ENCODE results near the gene PTPRT. TPM values are rescaled to one million over a fixed set of nuclear protein-coding genes. Genes with fewer than 3 reads are reported as not detected.

PTPRT gene
- total RNA-seq, 1 experiment from 2014 or later = not detected

- H4K20me1 ChIP-seq (ENCODE audit: low read length) = no peaks in the 10 kb centered on the region
- BruUV-seq (replicated peaks) = no TSS peak
- H2AFZ ChIP-seq (ENCODE audit: low read length) = no peak overlapping the region
- ATAC-seq (no peak), DNase-seq (no peak)
- no peak overlapping the region for H3K9ac ChIP-seq (ENCODE audit: low read length)
- TF ChIP-seq EZH2phosphoT487 (IDR thresholded peaks at IDR 0.05; ENCODE audit: borderline replicate concordance, low read length) = no peak
- TF ChIP-seq CTCF (conservative IDR thresholded peaks at IDR 0.05; ENCODE audit: low read depth, low read length) = no peak
- no peak for TF ChIP-seq EZH2 (IDR thresholded peaks at IDR 0.05; ENCODE audit: low read length, unreplicated experiment)
- no peaks in the 10 kb centered on the region for H3K9me2 ChIP-seq (replicated peaks; ENCODE audit: low read length)
- CTCF ChIA-PET = no interaction called here
- H3K36me3 ChIP-seq (ENCODE audit: low read depth, low read length) = no peaks in the 10 kb centered on the region
- peaks cover 63% of the 10 kb centered on the region for H3K27me3 ChIP-seq (ENCODE audit: low read length)
- no peaks in the 10 kb centered on the region for H3K79me2 ChIP-seq (ENCODE audit: low read length)
- no peak overlapping the region for H3K4me3 ChIP-seq (ENCODE audit: low read length)
- H3F3A ChIP-seq (ENCODE audit: low read length, unreplicated experiment) = no peaks in the 10 kb centered on the region
- no peaks in the 10 kb centered on the region for H3K9me3 ChIP-seq (ENCODE audit: low read length)
- POLR2A ChIA-PET (ENCODE audit: unreplicated experiment) = no interaction called here
- H3K27ac ChIP-seq (ENCODE audit: low read length) = no peak overlapping the region
- H3K4me2 ChIP-seq (ENCODE audit: low read length) = no peak overlapping the region
- H3K4me1 ChIP-seq (ENCODE audit: insufficient read depth, low read length) = no peaks in the 10 kb centered on the region
- intact Hi-C loops (cut with micrococcal nuclease) = no loop called here
These were observed 6.1 kb downstream of the PTPRT start for GRCh38 chr20:43183536-43184070.

- H3K4me3 ChIP-seq (ENCODE audit: low read length) = no peak overlapping the region
- no peaks in the 10 kb centered on the region for H3K36me3 ChIP-seq (ENCODE audit: low read depth, low read length)
- H3K4me1 ChIP-seq (ENCODE audit: insufficient read depth, low read length) = no peaks in the 10 kb centered on the region
- no peak overlapping the region for H3K4me2 ChIP-seq (ENCODE audit: low read length)
- no peaks in the 10 kb centered on the region for H3K9me3 ChIP-seq (ENCODE audit: low read length)
- H3K79me2 ChIP-seq (ENCODE audit: low read length) = no peaks in the 10 kb centered on the region
- ATAC-seq (no peak), DNase-seq (no peak)
- TF ChIP-seq EZH2 (IDR thresholded peaks at IDR 0.05; ENCODE audit: low read length, unreplicated experiment) = no peak
- no peak for TF ChIP-seq CTCF (conservative IDR thresholded peaks at IDR 0.05; ENCODE audit: low read depth, low read length)
- no peak for TF ChIP-seq EZH2phosphoT487 (IDR thresholded peaks at IDR 0.05; ENCODE audit: borderline replicate concordance, low read length)
- BruUV-seq (replicated peaks) = no TSS peak
- no peaks in the 10 kb centered on the region for H4K20me1 ChIP-seq (ENCODE audit: low read length)
- H3K9ac ChIP-seq (ENCODE audit: low read length) = no peak overlapping the region
- H3F3A ChIP-seq (ENCODE audit: low read length, unreplicated experiment) = no peaks in the 10 kb centered on the region
- CTCF ChIA-PET = no interaction called here
- H3K9me2 ChIP-seq (replicated peaks; ENCODE audit: low read length) = no peaks in the 10 kb centered on the region
- peaks cover 33% of the 10 kb centered on the region for H3K27me3 ChIP-seq (ENCODE audit: low read length)
- no peak overlapping the region for H3K27ac ChIP-seq (ENCODE audit: low read length)
- POLR2A ChIA-PET (ENCODE audit: unreplicated experiment) = interaction anchor here (0.6 kb wide), 1 partner anchor 849 kb away, joined by 8 read pairs; no protein-coding TSS in a partner anchor
- no peak overlapping the region for H2AFZ ChIP-seq (ENCODE audit: low read length)
- intact Hi-C loops (cut with micrococcal nuclease) = no loop called here
These were observed 11.6 kb downstream of the PTPRT start for GRCh38 chr20:43178080-43178479.

- no peaks in the 10 kb centered on the region for H3K4me1 ChIP-seq (ENCODE audit: insufficient read depth, low read length)
- H3K79me2 ChIP-seq (ENCODE audit: low read length) = no peaks in the 10 kb centered on the region
- POLR2A ChIA-PET (ENCODE audit: unreplicated experiment) = no interaction called here
- H3K27ac ChIP-seq (ENCODE audit: low read length) = no peak overlapping the region
- no peaks in the 10 kb centered on the region for H3F3A ChIP-seq (ENCODE audit: low read length, unreplicated experiment)
- H3K4me3 ChIP-seq (ENCODE audit: low read length) = no peak overlapping the region
- H3K4me2 ChIP-seq (ENCODE audit: low read length) = no peak overlapping the region
- TF ChIP-seq EZH2phosphoT487 (IDR thresholded peaks at IDR 0.05; ENCODE audit: borderline replicate concordance, low read length) (no peak), CTCF (conservative IDR thresholded peaks at IDR 0.05; ENCODE audit: low read depth, low read length) (no peak), EZH2 (IDR thresholded peaks at IDR 0.05; ENCODE audit: low read length, unreplicated experiment) (no peak)
- H3K9ac ChIP-seq (ENCODE audit: low read length) = no peak overlapping the region
- DNase-seq = no peak
- ATAC-seq = no peak
- CTCF ChIA-PET = no interaction called here
- no TSS peak for BruUV-seq (replicated peaks)
- no peaks in the 10 kb centered on the region for H4K20me1 ChIP-seq (ENCODE audit: low read length)
- intact Hi-C loops (cut with micrococcal nuclease) = no loop called here
- no peaks in the 10 kb centered on the region for H3K36me3 ChIP-seq (ENCODE audit: low read depth, low read length)
- no peaks in the 10 kb centered on the region for H3K9me3 ChIP-seq (ENCODE audit: low read length)
- no peak overlapping the region for H2AFZ ChIP-seq (ENCODE audit: low read length)
- no peaks in the 10 kb centered on the region for H3K9me2 ChIP-seq (replicated peaks; ENCODE audit: low read length)
- peaks cover 31% of the 10 kb centered on the region for H3K27me3 ChIP-seq (ENCODE audit: low read length)
These were observed 13.0 kb downstream of the PTPRT start for GRCh38 chr20:43176726-43177125.

All from PC-3 (cell line).